NCI-H748 (cell line): Measurements from ENCODE around the gene OSBPL8.
"Not testable (repeated sequence)": the region's sequence is repeated elsewhere in the genome, so short reads cannot be mapped to it uniquely, and the experiment has no call there.

Experiments
- DNase-seq: peaks from one replicate; lab custom pipeline; 2025; ENCODE audit not compliant: unreplicated experiment; lab: John Stamatoyannopoulos, UW

The OSBPL8 gene

GRCh38 chr12:76375470-76375869 lies 184.1 kb downstream of the OSBPL8 start:
- no peak for DNase-seq

DNA sequence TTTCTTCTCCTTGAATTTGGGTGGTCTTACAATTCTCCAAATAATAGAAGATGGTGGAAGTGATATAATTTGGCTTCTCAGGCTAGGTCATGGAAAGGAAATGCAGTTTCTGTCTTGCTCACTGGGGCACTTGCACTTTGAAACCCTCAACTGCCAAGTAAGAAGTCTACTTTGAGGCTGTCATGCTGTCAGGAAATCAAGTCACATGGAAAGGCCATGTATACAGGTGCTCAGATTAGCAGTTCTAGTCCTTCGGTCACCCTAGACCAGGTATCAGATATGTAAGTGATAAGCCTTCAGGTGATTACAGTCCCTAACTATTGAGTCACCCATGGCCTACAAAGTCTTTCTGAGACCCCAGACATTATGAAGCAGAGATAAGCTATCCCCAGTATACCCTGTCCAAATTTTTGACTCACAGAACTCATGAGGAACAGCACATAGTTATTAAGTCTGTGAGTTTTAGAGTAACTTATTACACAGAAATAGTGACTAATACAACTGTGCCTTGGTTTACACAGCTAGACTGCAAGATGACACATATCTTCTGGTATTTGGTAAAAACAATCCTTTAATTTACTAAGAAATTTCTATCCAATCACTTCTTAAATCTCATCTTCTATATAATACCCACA lies 185.1 kb downstream of the OSBPL8 start:
- DNase-seq = no peak

DNA sequence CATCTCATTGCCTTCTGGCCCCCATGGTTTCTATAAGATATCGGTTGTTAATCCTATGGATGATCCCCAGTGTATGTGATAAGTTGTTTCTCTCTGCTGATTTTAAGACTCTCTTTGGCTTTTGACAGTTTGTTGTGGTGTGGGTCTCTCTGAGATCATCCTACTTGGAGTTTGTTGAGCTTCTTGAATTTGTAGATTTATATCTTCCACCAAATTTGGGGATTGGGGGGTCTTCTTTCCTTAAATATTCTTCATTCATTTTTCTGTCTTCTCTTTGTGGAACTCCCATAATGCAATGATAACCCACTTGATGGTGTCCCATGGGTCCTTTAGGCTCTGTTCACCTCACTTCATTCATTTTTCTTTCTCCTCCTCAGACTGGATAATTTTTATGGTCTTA lies 191.3 kb downstream of the OSBPL8 start:
- DNase-seq = no peak

DNA sequence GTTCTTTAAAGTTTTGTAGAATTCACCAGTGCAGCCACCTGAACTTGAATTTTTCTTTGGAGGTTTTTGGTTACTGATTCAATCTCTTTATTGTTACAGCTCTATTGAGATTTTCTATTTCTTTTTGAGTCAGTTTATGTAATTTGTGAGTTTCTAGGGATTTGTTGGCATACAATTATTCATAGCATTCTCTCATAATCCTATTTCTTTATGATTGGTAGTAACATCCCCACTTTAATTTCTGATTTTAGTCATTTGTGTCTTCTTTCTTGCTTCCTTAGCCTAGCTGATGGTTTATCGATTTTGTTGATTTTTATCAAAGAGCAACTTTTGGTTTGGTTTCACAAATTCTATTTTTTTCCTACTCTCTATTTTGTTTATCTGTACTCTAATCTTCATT lies 193.4 kb downstream of the OSBPL8 start:
- DNase-seq = no peak

- DNase-seq = not testable (repeated sequence)
Measured at GRCh38 chr12:76364131-76364530, 195.4 kb downstream of the OSBPL8 start.

- DNase-seq = no peak
Measured at GRCh38 chr12:76360316-76360715, 199.3 kb downstream of the OSBPL8 start.

DNA sequence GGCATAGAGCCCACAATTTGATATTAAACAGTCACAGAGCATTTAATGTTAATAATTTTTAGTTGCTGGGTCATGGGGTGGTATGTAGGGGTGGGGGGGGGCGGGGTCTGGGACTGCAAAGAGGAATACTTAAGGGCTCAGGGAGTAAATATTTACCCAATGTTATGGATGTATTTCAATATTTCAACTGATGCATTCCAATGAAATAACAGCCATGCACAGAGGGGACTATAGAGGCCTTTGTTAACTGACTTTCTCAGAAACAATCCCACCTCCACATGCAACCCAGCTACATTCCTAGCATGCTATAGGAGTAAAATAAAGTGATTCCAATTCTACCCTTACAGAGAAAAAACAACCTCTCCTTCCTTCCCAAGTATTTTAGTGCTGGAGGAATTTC lies 203.5 kb downstream of the OSBPL8 start:
- no peak for DNase-seq

DNA sequence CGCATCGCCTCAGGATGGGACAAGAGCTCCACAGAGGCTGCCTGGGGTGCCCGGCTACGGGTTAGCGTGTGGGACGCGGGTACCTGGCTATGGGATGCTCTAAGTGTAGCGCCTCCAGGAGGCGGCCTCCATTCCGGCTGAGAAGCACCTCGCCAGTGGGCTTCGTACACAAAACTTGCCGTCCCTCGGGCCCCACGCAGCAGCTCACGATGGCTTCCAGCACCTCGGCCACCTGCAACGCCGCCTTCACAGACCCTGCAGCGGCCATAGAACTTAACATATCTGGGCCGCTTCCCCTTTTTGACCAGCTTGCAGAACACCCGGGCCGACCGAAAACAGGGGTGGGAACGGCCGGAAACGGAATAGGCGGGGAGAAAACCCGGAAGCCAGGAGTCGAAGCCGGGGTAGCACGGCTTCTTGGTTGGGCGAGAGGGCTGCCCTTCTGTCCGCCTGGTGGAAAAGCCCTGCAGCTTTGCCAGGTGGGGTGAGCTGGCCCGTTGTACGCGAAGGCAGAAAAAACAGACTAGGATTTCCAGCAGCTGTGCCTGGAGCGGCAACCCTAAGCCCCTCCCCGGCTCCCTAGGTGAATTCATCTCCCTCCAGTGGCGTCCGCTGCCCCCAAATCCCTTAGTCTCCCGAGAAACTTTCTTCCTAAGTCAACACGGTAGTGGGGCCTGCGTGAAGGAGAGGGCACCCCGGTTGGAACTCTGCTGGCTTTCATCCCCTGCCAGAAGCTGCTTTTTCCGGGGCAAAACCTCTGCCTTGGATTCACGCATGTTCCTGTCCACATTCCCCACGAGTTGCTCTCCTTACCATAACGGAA lies 211.3 kb downstream of the OSBPL8 start, which contains the start of gene BBS10:
Gene BBS10, minus strand, starts transcription at position 337 of the 823 bp plus-strand sequence. Its CDS starts 57 bp downstream, at position 280.
- peak; percentile 92 for DNase-seq

DNA sequence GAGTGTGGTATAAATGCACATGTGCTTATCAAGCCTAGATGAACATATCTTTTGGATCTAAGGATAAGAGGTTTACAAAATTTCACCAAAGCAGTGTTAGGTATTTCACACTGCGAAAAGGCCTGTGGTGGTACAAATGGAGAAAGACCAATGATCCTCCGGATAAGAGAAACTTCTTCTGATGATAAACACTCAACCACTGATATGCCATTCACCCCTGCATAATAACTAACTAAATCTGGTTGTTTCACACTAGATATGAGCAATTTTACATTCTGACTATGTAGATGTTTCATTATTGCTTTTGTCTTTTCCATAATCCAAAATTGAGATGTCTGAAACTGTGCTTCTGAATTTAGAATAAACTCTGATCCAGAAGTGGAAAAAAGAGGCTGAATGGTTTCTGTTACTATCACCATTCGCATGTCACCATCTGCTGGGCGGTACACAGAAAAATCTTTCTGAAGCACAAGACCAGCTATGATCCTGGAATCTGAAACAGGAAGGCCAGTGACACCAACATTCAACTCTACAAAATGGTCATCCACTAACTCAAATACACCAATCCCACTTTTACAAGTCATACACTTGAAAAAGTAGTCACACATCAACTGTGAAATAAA lies 212.7 kb downstream of the OSBPL8 start:
- DNase-seq = peak; percentile 42

DNA sequence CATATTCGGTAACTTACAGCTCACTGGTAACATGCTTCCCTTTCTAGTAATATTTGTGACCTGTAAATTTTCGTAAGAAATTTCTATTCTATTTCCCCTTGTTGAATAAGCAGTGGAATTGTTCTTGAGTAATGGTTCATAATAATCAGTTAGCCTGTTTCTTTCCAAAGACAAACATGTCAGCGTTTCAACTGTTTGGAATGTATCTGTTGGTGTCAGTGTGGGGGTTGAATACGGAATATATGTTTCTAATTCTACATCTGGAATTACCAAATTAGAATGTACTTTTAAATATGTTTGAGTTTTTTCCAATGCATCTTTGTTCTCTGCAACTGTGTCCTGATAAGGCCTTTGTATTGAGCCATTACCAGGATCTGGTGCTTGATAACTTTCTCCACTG lies 213.3 kb downstream of the OSBPL8 start:
- DNase-seq = no peak

DNA sequence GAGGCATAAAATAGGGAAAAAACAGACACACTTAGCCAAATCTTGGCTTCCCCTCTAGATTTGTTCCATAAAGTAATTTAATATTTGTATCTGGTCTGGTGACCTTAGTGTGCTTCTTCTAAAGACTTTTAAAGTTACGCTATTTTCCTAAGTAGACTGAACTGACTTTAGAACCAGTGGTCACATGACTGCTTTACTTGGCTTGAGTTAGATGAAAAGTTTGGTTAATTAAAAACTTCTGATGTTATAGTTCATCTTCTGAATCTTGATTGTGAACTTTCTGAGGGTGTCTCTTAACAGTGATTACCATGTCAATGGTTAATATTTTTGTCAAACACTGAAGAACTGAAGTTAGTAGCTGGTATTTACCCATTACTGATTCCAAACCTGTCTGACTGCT lies 214.0 kb downstream of the OSBPL8 start:
- no peak for DNase-seq

DNA sequence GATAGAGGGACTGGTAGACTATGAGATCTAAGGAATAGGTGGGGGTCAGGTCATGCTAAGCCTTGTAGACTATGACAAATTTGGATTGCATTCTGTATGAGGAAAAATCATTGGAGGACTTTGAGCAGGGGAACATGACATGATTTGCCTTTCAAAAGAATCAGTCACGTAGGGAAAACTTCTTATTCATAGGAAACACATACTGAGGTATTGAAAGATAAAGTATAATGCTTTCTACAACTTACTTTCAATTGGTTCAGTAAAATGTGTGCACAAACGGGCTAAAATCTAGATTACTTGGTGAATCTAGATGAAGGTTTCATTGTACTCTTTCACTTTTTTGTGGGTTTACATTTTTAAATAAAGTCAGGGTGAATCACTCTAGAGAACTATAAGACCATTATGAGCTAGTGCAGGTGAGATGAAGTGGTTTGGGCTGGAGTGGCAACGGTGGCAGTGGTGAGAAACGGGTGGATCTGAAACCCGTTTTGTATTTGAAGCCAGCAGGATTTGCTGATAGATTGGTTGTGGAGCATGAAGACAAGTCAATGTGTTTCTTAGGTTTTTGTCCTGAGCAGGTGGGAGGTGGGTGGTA lies 218.0 kb downstream of the OSBPL8 start:
- DNase-seq = no peak

GRCh38 chr12:76340680-76341435 lies 218.7 kb downstream of the OSBPL8 start:
- DNase-seq = no peak

DNA sequence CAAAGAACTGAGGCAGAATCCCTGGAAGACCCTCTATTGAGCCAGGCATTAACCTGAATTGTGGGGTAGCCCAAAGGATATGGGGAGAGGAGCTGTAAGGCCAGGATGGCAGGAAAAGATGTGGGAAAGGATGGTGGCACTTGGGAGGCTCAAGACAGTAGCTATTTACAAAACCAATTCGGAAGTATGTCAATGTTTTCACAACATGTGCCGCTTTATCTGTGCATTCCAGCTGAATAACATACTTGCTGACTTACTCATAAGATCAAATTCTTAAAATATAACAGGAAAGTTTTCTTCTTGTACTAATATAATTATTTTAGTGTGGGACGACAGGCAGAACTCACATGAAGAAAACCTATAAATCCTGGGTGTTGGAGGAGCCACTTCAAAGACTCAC lies 222.0 kb downstream of the OSBPL8 start:
- DNase-seq = no peak

- DNase-seq = no peak
Measured at GRCh38 chr12:76332606-76333005, 227.0 kb downstream of the OSBPL8 start.

DNA sequence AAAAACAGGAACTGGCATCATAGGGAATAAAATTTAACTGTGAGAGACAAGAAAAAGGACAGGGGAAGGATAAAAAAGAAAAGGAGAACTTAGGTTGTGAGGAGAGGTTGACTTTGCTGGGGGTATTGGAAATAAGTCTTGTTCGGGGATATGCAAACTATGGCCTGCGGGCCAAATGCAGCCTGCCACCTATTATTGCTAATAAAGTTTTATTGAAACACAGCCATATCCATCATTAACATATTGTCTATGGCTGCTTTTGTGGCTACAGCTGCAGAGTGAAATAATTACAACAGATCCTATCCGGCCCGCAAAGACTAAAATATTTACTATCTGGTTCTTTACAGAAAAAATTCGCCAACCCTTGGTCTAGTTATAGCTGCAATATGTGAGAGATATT lies 230.0 kb downstream of the OSBPL8 start:
- no peak for DNase-seq

DNA sequence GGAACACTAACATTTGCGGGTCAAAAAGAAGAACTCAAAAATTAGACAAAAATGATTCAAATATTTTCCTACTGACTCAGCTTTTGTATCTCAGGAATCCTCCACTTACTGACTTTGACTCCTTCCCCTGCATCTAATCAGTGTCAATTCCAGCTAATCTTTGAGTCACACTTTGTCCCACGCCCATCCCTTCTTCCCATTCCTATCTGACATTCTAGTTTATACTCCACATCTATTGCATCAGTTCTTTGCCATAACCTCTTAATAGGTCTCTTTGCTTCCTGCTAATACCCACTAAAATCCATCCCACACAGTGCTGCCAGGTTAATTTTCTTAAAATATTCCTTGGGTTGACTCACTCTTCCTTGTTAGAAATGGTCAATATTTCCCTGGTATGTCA lies 230.4 kb downstream of the OSBPL8 start:
- no peak for DNase-seq

DNA sequence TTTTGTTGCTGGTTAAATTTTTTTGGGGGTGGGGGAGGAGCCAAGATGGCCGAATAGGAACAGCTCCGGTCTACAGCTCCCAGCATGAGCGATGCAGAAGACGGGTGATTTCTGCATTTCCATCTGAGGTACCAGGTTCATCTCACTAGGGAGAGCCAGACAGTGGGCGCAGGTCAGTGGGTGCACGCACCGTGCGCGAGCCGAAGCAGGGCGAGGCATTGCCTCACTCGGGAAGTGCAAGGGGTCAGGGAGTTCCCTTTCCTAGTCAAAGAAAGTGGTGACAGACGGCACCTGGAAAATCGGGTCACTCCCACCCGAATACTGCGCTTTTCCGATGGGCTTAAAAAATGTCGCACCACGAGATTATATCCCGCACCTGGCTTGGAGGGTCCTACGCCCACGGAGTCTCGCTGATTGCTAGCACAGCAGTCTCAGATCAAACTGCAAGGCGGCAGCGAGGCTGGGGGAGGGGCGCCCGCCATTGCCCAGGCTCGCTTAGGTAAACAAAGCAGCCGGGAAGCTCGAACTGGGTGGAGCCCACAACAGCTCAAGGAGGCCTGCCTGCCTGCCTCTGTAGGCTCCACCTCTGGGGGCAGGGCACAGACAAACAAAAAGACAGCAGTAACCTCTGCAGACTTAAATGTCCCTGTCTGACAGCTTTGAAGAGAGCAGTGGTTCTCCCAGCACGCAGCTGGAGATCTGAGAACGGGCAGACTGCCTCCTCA lies 239.8 kb downstream of the OSBPL8 start:
- DNase-seq = not testable (repeated sequence)

GRCh38 chr12:76318773-76319594 lies 240.6 kb downstream of the OSBPL8 start:
- no peak for DNase-seq
